IMR-90 (cell line): Measurements from ENCODE around the gene TBC1D24. TPM values are rescaled to one million over a fixed set of nuclear protein-coding genes. Genes with fewer than 3 reads are reported as not detected.
A peak's percentile ranks its signal among the peaks of the same experiment; 100 is the strongest.

Experiments
- ATAC-seq: fragments of 200-7000 bp; cut with Tn5 transposase; 2 replicates; pipeline ENCODE4 v1.9.1; 2020; ENCODE audit warnings: low read depth, mild to moderate bottlenecking, moderate library complexity
- BruUV-seq: library from RNA; stranded (reverse); fragments of 400-500 nt; replicated peaks from 2 replicates; lab custom pipeline; 2021; lab: Mats Ljungman, UMichigan
- CTCF ChIA-PET: fragments of 300-600 bp; formaldehyde crosslinking; extraction: SDS; loops from one replicate; lab custom pipeline; 2021; ENCODE audit warnings: antibody characterized with exemption; lab: Yijun Ruan, JAX
- POLR2A ChIA-PET: fragments of 300-600 bp; sonication (Branson Sonifier 250); formaldehyde crosslinking; loops from one replicate; lab custom pipeline; 2022; ENCODE audit warnings: antibody characterized with exemption; ENCODE audit not compliant: unreplicated experiment; lab: Charles Lee
- DNase-seq: peaks from one replicate; pipeline ENCODE4 v3.0.0; 2013
- H2AFZ ChIP-seq: replicated peaks from 2 replicates; pipeline ENCODE3; 2013; ENCODE audit warnings: low read length, mild to moderate bottlenecking; ENCODE audit not compliant: poor library complexity
- H2AK5ac ChIP-seq: 2 replicates; pipeline ENCODE4 v1.6.1; 2013; ENCODE audit warnings: low read depth, low read length, inconsistent platforms
- H2AK9ac ChIP-seq: replicated peaks from 2 replicates; pipeline ENCODE3; 2013; ENCODE audit warnings: mild to moderate bottlenecking, low read depth, low read length, moderate library complexity; ENCODE audit not compliant: poor library complexity
- H2BK120ac ChIP-seq: 2 replicates; pipeline ENCODE4 v1.6.1; 2013; ENCODE audit warnings: low read depth, low read length, inconsistent platforms
- H2BK15ac ChIP-seq: 3 replicates; pipeline ENCODE4 v1.6.1; 2013; ENCODE audit warnings: low read depth, low read length, inconsistent platforms
- H2BK20ac ChIP-seq: 2 replicates; pipeline ENCODE4 v1.6.1; 2013; ENCODE audit warnings: low read depth, mild to moderate bottlenecking, inconsistent platforms, low read length, moderate library complexity
- H2BK5ac ChIP-seq: 2 replicates; pipeline ENCODE4 v1.6.1; 2013; ENCODE audit warnings: mild to moderate bottlenecking, low read depth, low read length, inconsistent platforms; ENCODE audit not compliant: poor library complexity, severe bottlenecking
- H3K14ac ChIP-seq: replicated peaks from 2 replicates; pipeline ENCODE4 v1.6.1; 2013; ENCODE audit warnings: low read depth, low read length, inconsistent platforms
- H3K18ac ChIP-seq: 2 replicates; pipeline ENCODE4 v1.6.1; 2013; ENCODE audit warnings: low read depth, low read length, control low read depth
- H3K23ac ChIP-seq: 2 replicates; pipeline ENCODE4 v1.6.1; 2013; ENCODE audit warnings: low read depth, low read length, inconsistent platforms
- H3K27ac ChIP-seq: 2 replicates; pipeline ENCODE4 v1.5.1; 2013; ENCODE audit warnings: mild to moderate bottlenecking, control low read depth, low read length; ENCODE audit not compliant: insufficient read depth
- H3K27me3 ChIP-seq: 2 replicates; pipeline ENCODE4 v1.6.1; 2013; ENCODE audit warnings: low read length; ENCODE audit not compliant: control insufficient read depth, insufficient read depth
- H3K36me3 ChIP-seq: 2 replicates; pipeline ENCODE4 v1.6.1; 2013; ENCODE audit warnings: low read length, mixed read lengths; ENCODE audit not compliant: control insufficient read depth, insufficient read depth
- H3K4ac ChIP-seq: 2 replicates; pipeline ENCODE4 v1.6.1; 2013; ENCODE audit warnings: low read depth, low read length, inconsistent platforms
- H3K4me1 ChIP-seq: 2 replicates; pipeline ENCODE4 v1.6.1; 2013; ENCODE audit warnings: low read length, mixed read lengths; ENCODE audit not compliant: control insufficient read depth, insufficient read depth
- H3K4me2 ChIP-seq: 2 replicates; pipeline ENCODE4 v1.6.1; 2013; ENCODE audit warnings: low read depth, mild to moderate bottlenecking, control low read depth, low read length, moderate library complexity
- H3K4me3 ChIP-seq: 2 replicates; pipeline ENCODE4 v1.5.1; 2013; ENCODE audit warnings: low read depth, mild to moderate bottlenecking, control low read depth, low read length, moderate library complexity; ENCODE audit not compliant: insufficient read depth
- H3K56ac ChIP-seq: 2 replicates; pipeline ENCODE4 v1.6.1; 2013; ENCODE audit warnings: low read length, inconsistent platforms; ENCODE audit not compliant: insufficient read depth; ENCODE audit errors: extremely low read depth
- H3K79me1 ChIP-seq, 2 experiments: 2 replicates each; pipeline ENCODE4 v1.6.1; 2013; ENCODE audit warnings: low read length in 2 of 2, inconsistent platforms in 1 of 2, low read depth in 1 of 2
- H3K9ac ChIP-seq: 2 replicates; pipeline ENCODE4 v1.6.1; 2013; ENCODE audit warnings: low read depth, low read length, control low read depth
- H3K9me1 ChIP-seq: 2 replicates; pipeline ENCODE4 v1.6.1; 2013; ENCODE audit warnings: low read length, inconsistent platforms; ENCODE audit not compliant: insufficient read depth
- H3K9me3 ChIP-seq: 2 replicates; pipeline ENCODE4 v1.6.1; 2013; ENCODE audit warnings: low read length; ENCODE audit not compliant: control insufficient read depth, insufficient read depth
- H4K20me1 ChIP-seq: 2 replicates; pipeline ENCODE4 v1.6.1; 2013; ENCODE audit warnings: low read length, inconsistent platforms; ENCODE audit not compliant: insufficient read depth
- H4K5ac ChIP-seq: 2 replicates; pipeline ENCODE4 v1.6.1; 2013; ENCODE audit warnings: mild to moderate bottlenecking, low read depth, low read length, control low read depth
- H4K8ac ChIP-seq, 2 experiments: 2 replicates each; pipeline ENCODE4 v1.6.1; 2013; ENCODE audit warnings: low read depth in 2 of 2, low read length in 2 of 2, control low read depth in 1 of 2, inconsistent platforms in 1 of 2
- H4K91ac ChIP-seq: 2 replicates; pipeline ENCODE4 v1.6.1; 2013; ENCODE audit warnings: low read depth, low read length, inconsistent platforms; ENCODE audit not compliant: insufficient read depth
- BHLHE40 ChIP-seq: fragments of 150-350 bp; IDR thresholded peaks from 2 replicates; pipeline ENCODE4 v1.6.1; 2016; ENCODE audit warnings: mild to moderate bottlenecking, low read depth, low read length
- CHD1 ChIP-seq: IDR thresholded peaks from 2 replicates; pipeline ENCODE4 v1.6.1; 2012; ENCODE audit warnings: low read depth, low read length, improper control_type of control experiment
- CTCF ChIP-seq: conservative IDR thresholded peaks from 2 replicates; pipeline ENCODE4 v1.5.1; 2012; ENCODE audit warnings: mild to moderate bottlenecking, low read depth, low read length, improper control_type of control experiment
- FOS ChIP-seq: fragments of 150-350 bp; IDR thresholded peaks from 2 replicates; pipeline ENCODE4 v1.6.1; 2016; ENCODE audit warnings: low read depth, low read length
- MAZ ChIP-seq: IDR thresholded peaks from 2 replicates; pipeline ENCODE4 v1.6.1; 2012; ENCODE audit warnings: low read depth, mild to moderate bottlenecking, low read length, improper control_type of control experiment, moderate library complexity, borderline replicate concordance
- MXI1 ChIP-seq: IDR thresholded peaks from 2 replicates; pipeline ENCODE4 v1.6.1; 2012; ENCODE audit warnings: low read depth, mild to moderate bottlenecking, low read length, moderate library complexity, borderline replicate concordance
- NFE2L2 ChIP-seq: fragments of 150-350 bp; IDR thresholded peaks from 2 replicates; pipeline ENCODE4 v1.6.1; 2016; ENCODE audit warnings: low read depth, mild to moderate bottlenecking, low read length
- POLR2A ChIP-seq: IDR thresholded peaks from 2 replicates; pipeline ENCODE4 v1.6.1; 2012; ENCODE audit warnings: mild to moderate bottlenecking, low read depth, low read length
- RAD21 ChIP-seq: IDR thresholded peaks from 2 replicates; pipeline ENCODE4 v1.6.1; 2012; ENCODE audit warnings: low read length, improper control_type of control experiment
- RCOR1 ChIP-seq: IDR thresholded peaks from 2 replicates; pipeline ENCODE4 v1.6.1; 2012; ENCODE audit warnings: mild to moderate bottlenecking, low read length, improper control_type of control experiment; ENCODE audit not compliant: insufficient replicate concordance
- RFX5 ChIP-seq: IDR thresholded peaks from 2 replicates; pipeline ENCODE4 v1.8.0; 2012; ENCODE audit warnings: low read depth, mild to moderate bottlenecking, low read length, moderate library complexity
- SMC3 ChIP-seq: fragments of 150-350 bp; IDR thresholded peaks from 2 replicates; pipeline ENCODE4 v1.6.1; 2016; ENCODE audit warnings: low read depth, mild to moderate bottlenecking, antibody characterized with exemption, low read length, moderate library complexity
- WGBS, 2 experiments: methylation state at CpG; one replicate each; pipeline versions ENCODE4 v1.1.5 to v1.1.7; 2013; ENCODE audit warnings: missing lambda C conversion rate in 2 of 2; ENCODE audit not compliant: insufficient read length in 1 of 2; ENCODE audit errors: extremely low coverage in 2 of 2; 5-methylcytosine and 5-hydroxymethylcytosine counted together
- dilution Hi-C: fragments of 300-500 bp; cut with HindIII; formaldehyde crosslinking; loops from one replicate; pipeline ENCODE4 v1.14.3; 2018; ENCODE audit warnings: low sequenced_read_pairs; ENCODE audit not compliant: unreplicated experiment
- in situ Hi-C: fragments of 300-500 bp; cut with MboI; formaldehyde crosslinking; loops from 3 replicates; pipeline ENCODE4 v1.14.3; 2019; ENCODE audit warnings: low sequenced_read_pairs, inconsistent platforms, mixed read lengths
- intact Hi-C: fragments of 100-400 bp; cut with micrococcal nuclease; formaldehyde crosslinking; loops from 2 replicates; pipeline ENCODE4 v1.10.0; 2022
- polyA plus RNA-seq, 3 experiments: library from polyadenylated mRNA; depleted of rRNA; stranded (reverse); fragments of >200 nt; gene quantifications; 2 replicates each; pipeline ENCODE4 v1.2.3, GENCODE V29; 2012; ENCODE audit warnings: low replicate concordance in 1 of 3
- total RNA-seq: library from RNA; depleted of rRNA; stranded (reverse); fragments of >200 nt; gene quantifications from 2 replicates; pipeline ENCODE4 v1.2.3, GENCODE V29; 2012
- TF ChIP-seq, protein P1 (sequence below): fragments of 150-350 bp; IDR thresholded peaks from 2 replicates; pipeline ENCODE4 v1.6.1; 2016; ENCODE audit warnings: low read depth, mild to moderate bottlenecking, low read length, moderate library complexity, borderline replicate concordance
- TF ChIP-seq, protein P2 (sequence below): fragments of 150-350 bp; IDR thresholded peaks from 2 replicates; pipeline ENCODE4 v1.6.1; 2017; ENCODE audit warnings: mild to moderate bottlenecking, antibody characterized with exemption, low read length, low read depth

Gene TBC1D24
- total and polyA plus RNA-seq, 2 of the 4 experiments (the other 2 are of a cell fraction) = 7.5 to 13.4 TPM

DNA sequence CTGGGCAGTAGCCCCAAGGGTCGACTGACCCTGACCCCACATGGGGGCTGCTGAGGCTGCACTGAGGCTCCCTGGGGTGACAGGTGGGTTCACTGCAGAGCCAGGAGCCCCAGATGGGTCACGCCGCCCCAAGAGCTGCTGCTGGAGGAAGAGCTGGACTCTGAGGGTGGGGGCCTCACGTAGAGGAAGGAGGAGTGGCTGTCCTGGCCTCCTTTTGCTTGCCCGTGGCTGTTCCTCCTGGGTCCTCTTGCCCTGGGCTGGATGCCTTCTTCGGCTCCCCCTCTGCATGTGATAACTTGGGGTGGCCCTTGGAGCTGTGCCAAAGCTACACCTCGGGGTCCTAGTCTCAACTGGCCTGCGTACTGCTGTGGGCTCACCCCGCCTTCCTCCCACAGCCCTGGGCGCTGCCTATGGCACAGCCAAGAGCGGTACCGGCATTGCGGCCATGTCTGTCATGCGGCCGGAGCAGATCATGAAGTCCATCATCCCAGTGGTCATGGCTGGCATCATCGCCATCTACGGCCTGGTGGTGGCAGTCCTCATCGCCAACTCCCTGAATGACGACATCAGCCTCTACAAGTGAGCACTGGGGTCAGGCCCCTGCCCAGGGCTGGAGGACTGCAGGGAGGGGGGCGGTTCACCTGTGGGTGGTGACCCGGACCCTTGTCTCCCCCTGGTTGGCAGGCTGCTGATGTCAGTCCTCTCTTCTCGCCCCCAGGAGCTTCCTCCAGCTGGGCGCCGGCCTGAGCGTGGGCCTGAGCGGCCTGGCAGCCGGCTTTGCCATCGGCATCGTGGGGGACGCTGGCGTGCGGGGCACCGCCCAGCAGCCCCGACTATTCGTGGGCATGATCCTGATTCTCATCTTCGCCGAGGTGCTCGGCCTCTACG lies 44.1 kb downstream of the TBC1D24 start:
- Histone ChIP-seq H3K14ac (no peak overlapping the region), H2BK5ac (no peak overlapping the region), H3K18ac (no peak overlapping the region), H2BK120ac (no peak overlapping the region), H3K9me1 (peaks cover 19% of the 10 kb centered on the region), H4K8ac (peak overlapping the region in 1 of 2 experiments; percentile 73; a peak in 1 of 4 replicates), H3K9ac (no peak overlapping the region), H3K4me1 (peaks cover 13% of the 10 kb centered on the region), H2AK5ac (peak overlapping the region; percentile 56; the same call in 1 of the 2 replicates), H4K20me1 (peaks cover 57% of the 10 kb centered on the region), H2AK9ac (peak overlapping the region; percentile 44), H4K5ac (no peak overlapping the region), H3K56ac (no peak overlapping the region), H3K27ac (peak overlapping the region; percentile 62; the same call in 1 of the 2 replicates), H3K4ac (no peak overlapping the region), H2BK15ac (no peak overlapping the region), H3K23ac (no peak overlapping the region), H2BK20ac (no peak overlapping the region), H2AFZ (no peak overlapping the region), H3K36me3 (peaks cover 14% of the 10 kb centered on the region), H3K27me3 (no peaks in the 10 kb centered on the region), H3K4me3 (no peak overlapping the region), H3K79me1 (peaks cover 16 to 65% of the 10 kb centered on the region in 2 experiments), H3K4me2 (no peak overlapping the region), H3K9me3 (no peaks in the 10 kb centered on the region), H4K91ac (no peak overlapping the region)
- ChIA-PET CTCF (interaction anchor here (0.6 kb wide), 1 partner anchor 1821 kb away, joined by 6 read pairs; no protein-coding TSS in a partner anchor), POLR2A (no interaction called here)
- TSS peak; percentile 9 for BruUV-seq
- TF ChIP-seq POLR2A = no peak
- no peak for TF ChIP-seq RFX5
- TF ChIP-seq CTCF = no peak
- TF ChIP-seq MXI1 = no peak
- TF ChIP-seq NFE2L2 = no peak
- TF ChIP-seq CHD1 = no peak
- no peak for TF ChIP-seq BHLHE40
- no peak for TF ChIP-seq FOS
- no peak for TF ChIP-seq SMC3
- no peak for TF ChIP-seq RCOR1
- TF ChIP-seq, protein P1, sequence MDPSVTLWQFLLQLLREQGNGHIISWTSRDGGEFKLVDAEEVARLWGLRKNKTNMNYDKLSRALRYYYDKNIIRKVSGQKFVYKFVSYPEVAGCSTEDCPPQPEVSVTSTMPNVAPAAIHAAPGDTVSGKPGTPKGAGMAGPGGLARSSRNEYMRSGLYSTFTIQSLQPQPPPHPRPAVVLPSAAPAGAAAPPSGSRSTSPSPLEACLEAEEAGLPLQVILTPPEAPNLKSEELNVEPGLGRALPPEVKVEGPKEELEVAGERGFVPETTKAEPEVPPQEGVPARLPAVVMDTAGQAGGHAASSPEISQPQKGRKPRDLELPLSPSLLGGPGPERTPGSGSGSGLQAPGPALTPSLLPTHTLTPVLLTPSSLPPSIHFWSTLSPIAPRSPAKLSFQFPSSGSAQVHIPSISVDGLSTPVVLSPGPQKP = no peak
- TF ChIP-seq, protein P2, sequence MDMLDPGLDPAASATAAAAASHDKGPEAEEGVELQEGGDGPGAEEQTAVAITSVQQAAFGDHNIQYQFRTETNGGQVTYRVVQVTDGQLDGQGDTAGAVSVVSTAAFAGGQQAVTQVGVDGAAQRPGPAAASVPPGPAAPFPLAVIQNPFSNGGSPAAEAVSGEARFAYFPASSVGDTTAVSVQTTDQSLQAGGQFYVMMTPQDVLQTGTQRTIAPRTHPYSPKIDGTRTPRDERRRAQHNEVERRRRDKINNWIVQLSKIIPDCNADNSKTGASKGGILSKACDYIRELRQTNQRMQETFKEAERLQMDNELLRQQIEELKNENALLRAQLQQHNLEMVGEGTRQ = no peak
- TF ChIP-seq MAZ = no peak
- TF ChIP-seq RAD21 = no peak
- 92% methylated on average over 21 of the region's 39 CpGs; no CpG with 5 or more reads in 1 of the 2 experiments for WGBS, 2 experiments
- in situ Hi-C loops = no loop called here
- ATAC-seq = no peak
- dilution Hi-C loops = no loop called here
- no peak for DNase-seq
- intact Hi-C loops = no loop called here
